Lung (tissue), 12 donors: ENCODE measurements around the gene ARHGEF25. TPM values are rescaled to one million over a fixed set of nuclear protein-coding genes. Genes with fewer than 3 reads are reported as not detected.

Source experiments
- ATAC-seq: fragments of 200-7000 bp; cut with Tn5 transposase; one replicate; pipeline ENCODE4 v1.9.1; 2020; ENCODE audit warnings: moderate number of reproducible peaks; ENCODE audit not compliant: insufficient read depth, low FRiP score
- DNase-seq, 3 donors: peaks; one replicate each; pipeline ENCODE4 v3.0.0-alpha.2; 2013 to 2017
- H3K27ac ChIP-seq, 2 donors: one replicate each; pipeline ENCODE4 v1.5.1; 2013; ENCODE audit warnings: mild to moderate bottlenecking in 2 of 2, moderate library complexity in 2 of 2, control low read depth in 1 of 2, inconsistent platforms in 1 of 2, low read depth in 1 of 2, low read length in 1 of 2
- H3K27me3 ChIP-seq, 3 donors: one replicate each; pipeline ENCODE4 v1.5.1; 2013; ENCODE audit warnings: low read length in 2 of 3; ENCODE audit not compliant: control insufficient read depth in 3 of 3, insufficient read depth in 3 of 3
- H3K36me3 ChIP-seq, 4 donors: one replicate each; pipeline ENCODE4 v1.5.1; 2013; ENCODE audit warnings: low read length in 4 of 4, mild to moderate bottlenecking in 1 of 4, moderate library complexity in 1 of 4; ENCODE audit not compliant: control insufficient read depth in 4 of 4, insufficient read depth in 4 of 4
- H3K4me1 ChIP-seq, 5 donors: one replicate each; pipeline ENCODE4 v1.5.1; 2013; ENCODE audit warnings: low read length in 5 of 5, mild to moderate bottlenecking in 2 of 5, moderate library complexity in 1 of 5; ENCODE audit not compliant: control insufficient read depth in 5 of 5, insufficient read depth in 5 of 5
- H3K4me3 ChIP-seq: one replicate; pipeline ENCODE4 v1.5.1; 2013; ENCODE audit warnings: mild to moderate bottlenecking, control low read depth, moderate library complexity
- H3K9ac ChIP-seq, 2 donors: one replicate each; pipeline ENCODE4 v1.5.1; 2013; ENCODE audit warnings: low read length in 2 of 2, control low read depth in 1 of 2; ENCODE audit not compliant: insufficient read depth in 1 of 2
- H3K9me3 ChIP-seq, 4 donors: one replicate each; pipeline ENCODE4 v1.5.1; 2013; ENCODE audit warnings: low read length in 3 of 4, mild to moderate bottlenecking in 1 of 4, moderate library complexity in 1 of 4; ENCODE audit not compliant: control insufficient read depth in 4 of 4, insufficient read depth in 3 of 4
- WGBS, 2 donors: extraction: QIAGEN DNeasy Blood & Tissue Kit; methylation state at CpG; one replicate each; pipeline ENCODE4 v1.1.7; 2013; 5-methylcytosine and 5-hydroxymethylcytosine counted together
- polyA plus RNA-seq, 2 donors: library from polyadenylated mRNA; stranded (reverse); fragments of 200-250 nt; gene quantifications; one replicate each; pipeline ENCODE4 v1.2.1, GENCODE V29; 2013
- total RNA-seq, 2 donors: library from RNA; depleted of rRNA in 1 of 2; stranded (reverse); fragments of >200 nt in 1 of 2; gene quantifications; one replicate each; pipeline ENCODE4 v1.2.1, GENCODE V29; 2014 to 2021
- TF ChIP-seq, protein P1 (sequence below): IDR thresholded peaks from 2 replicates; pipeline ENCODE4 v1.5.1; 2012; ENCODE audit warnings: mild to moderate bottlenecking; ENCODE audit errors: control extremely low read depth, extremely low read depth
- donor health status: control.
- donor health status: control.
- donor health status: Bipolar disorder and iron deficiency.
- donor health status: healthy.
- donor health status: DM: yes; HTN: yes; CAD: no.

Gene ARHGEF25
- total and polyA plus RNA-seq, 4 donors: 7.8 to 23.0 (median 11.3) TPM

- Histone ChIP-seq H3K4me1 (peaks cover 0 to 21% (median 6%) of the 10 kb centered on the region in 5 donors), H3K27me3 (peaks cover 0 to 10% (median 4%) of the 10 kb centered on the region in 3 donors), H3K27ac (no peak overlapping the region), H3K9ac (no peak overlapping the region), H3K9me3 (no peaks in the 10 kb centered on the region), H3K36me3 (peaks cover 0 to 27% (median 0%) of the 10 kb centered on the region in 4 donors), H3K4me3 (no peak overlapping the region)
- DNase-seq: no peak
- TF ChIP-seq, protein P1, sequence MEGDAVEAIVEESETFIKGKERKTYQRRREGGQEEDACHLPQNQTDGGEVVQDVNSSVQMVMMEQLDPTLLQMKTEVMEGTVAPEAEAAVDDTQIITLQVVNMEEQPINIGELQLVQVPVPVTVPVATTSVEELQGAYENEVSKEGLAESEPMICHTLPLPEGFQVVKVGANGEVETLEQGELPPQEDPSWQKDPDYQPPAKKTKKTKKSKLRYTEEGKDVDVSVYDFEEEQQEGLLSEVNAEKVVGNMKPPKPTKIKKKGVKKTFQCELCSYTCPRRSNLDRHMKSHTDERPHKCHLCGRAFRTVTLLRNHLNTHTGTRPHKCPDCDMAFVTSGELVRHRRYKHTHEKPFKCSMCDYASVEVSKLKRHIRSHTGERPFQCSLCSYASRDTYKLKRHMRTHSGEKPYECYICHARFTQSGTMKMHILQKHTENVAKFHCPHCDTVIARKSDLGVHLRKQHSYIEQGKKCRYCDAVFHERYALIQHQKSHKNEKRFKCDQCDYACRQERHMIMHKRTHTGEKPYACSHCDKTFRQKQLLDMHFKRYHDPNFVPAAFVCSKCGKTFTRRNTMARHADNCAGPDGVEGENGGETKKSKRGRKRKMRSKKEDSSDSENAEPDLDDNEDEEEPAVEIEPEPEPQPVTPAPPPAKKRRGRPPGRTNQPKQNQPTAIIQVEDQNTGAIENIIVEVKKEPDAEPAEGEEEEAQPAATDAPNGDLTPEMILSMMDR: no peak
- ATAC-seq: no peak
- WGBS, 2 donors: 85 to 86% methylated on average over 10 of the region's 10 CpGs
These were observed 2.3 kb downstream of the ARHGEF25 start for GRCh38 chr12:57613427-57614109.

- DNase-seq: no peak
- 47 to 62% methylated on average over 14 of the region's 14 CpGs for WGBS, 2 donors
- TF ChIP-seq, protein P1: no peak
- H3K4me1 ChIP-seq: peaks cover 0 to 17% (median 6%) of the 10 kb centered on the region in 5 donors
- no peak overlapping the region for H3K9ac ChIP-seq
- H3K9me3 ChIP-seq: no peaks in the 10 kb centered on the region
- peaks cover 0 to 16% (median 9%) of the 10 kb centered on the region in 3 donors for H3K27me3 ChIP-seq
- no peak overlapping the region for H3K4me3 ChIP-seq
- H3K27ac ChIP-seq: no peak overlapping the region
- ATAC-seq: no peak
- H3K36me3 ChIP-seq: peaks cover 0 to 22% (median 0%) of the 10 kb centered on the region in 4 donors
These were observed 3.1 kb downstream of the ARHGEF25 start for GRCh38 chr12:57614178-57614947.

DNA sequence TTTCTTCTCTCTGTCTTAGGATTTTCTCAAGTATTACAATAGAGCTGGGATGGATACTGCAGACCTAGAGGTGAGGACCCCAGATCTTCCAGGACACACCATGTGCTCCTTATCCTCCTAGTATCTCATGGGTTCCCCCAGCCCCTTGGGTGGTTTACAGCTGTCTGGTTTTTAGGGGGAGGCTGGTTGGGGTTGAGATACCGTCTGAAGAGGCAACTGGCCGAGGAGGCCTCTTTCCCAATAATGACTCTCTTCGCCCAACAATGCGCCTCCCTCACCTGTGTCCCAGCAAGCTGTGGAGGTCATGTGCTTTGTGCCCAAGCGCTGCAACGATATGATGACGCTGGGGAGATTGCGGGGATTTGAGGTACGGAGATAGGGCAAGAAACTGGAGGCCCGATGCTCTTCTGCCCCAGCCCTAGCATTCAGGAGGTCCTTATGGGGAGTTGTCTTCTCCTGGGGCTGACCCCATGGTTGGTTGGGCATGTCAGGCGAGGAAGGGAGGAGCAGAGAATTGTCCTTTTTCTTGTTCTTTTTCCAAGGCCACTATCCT lies 3.8 kb downstream of the ARHGEF25 start:
- TF ChIP-seq, protein P1: no peak
- ATAC-seq: no peak
- H3K9me3 ChIP-seq: no peaks in the 10 kb centered on the region
- H3K9ac ChIP-seq: no peak overlapping the region
- peaks cover 0 to 23% (median 12%) of the 10 kb centered on the region in 3 donors for H3K27me3 ChIP-seq
- no peak overlapping the region for H3K27ac ChIP-seq
- peaks cover 0 to 22% (median 0%) of the 10 kb centered on the region in 4 donors for H3K36me3 ChIP-seq
- no peak for DNase-seq
- 84 to 85% methylated on average over 11 of the region's 11 CpGs for WGBS, 2 donors
- H3K4me1 ChIP-seq: peaks cover 0 to 12% (median 8%) of the 10 kb centered on the region in 5 donors
- no peak overlapping the region for H3K4me3 ChIP-seq
